ENCODE data around the gene CRADD.
"Not testable (repeated sequence)": the region's sequence is repeated elsewhere in the genome, so short reads cannot be mapped to it uniquely, and the experiment has no call there.

Gene CRADD

GRCh38 chr12:93862424-93862823 lies 185.2 kb downstream of the CRADD start:
- no peak for DNase-seq (ENCODE audit: low read depth in 1 of 2, low spot score in 1 of 2)

GRCh38 chr12:93865751-93866150 lies 188.6 kb downstream of the CRADD start:
- DNase-seq (ENCODE audit: low read depth in 1 of 2, low spot score in 1 of 2): no peak

- DNase-seq (ENCODE audit: low read depth in 1 of 2, low spot score in 1 of 2): no peak
Measured at GRCh38 chr12:93868771-93869170, 191.6 kb downstream of the CRADD start.

GRCh38 chr12:93870020-93870795 lies 193.0 kb downstream of the CRADD start:
- DNase-seq (ENCODE audit: low read depth in 1 of 2, low spot score in 1 of 2): no peak

- not testable (repeated sequence) for DNase-seq (ENCODE audit: low read depth in 1 of 2, low spot score in 1 of 2)
Measured at GRCh38 chr12:93871566-93871965, 194.4 kb downstream of the CRADD start.

GRCh38 chr12:93873561-93873960 lies 196.4 kb downstream of the CRADD start:
- DNase-seq (ENCODE audit: low read depth in 1 of 2, low spot score in 1 of 2): no peak

GRCh38 chr12:93875157-93875556 lies 198.0 kb downstream of the CRADD start:
- no peak for DNase-seq (ENCODE audit: low read depth in 1 of 2, low spot score in 1 of 2)

GRCh38 chr12:93876360-93876759 lies 199.2 kb downstream of the CRADD start:
- no peak for DNase-seq (ENCODE audit: low read depth in 1 of 2, low spot score in 1 of 2)

GRCh38 chr12:93877446-93877845 lies 200.3 kb downstream of the CRADD start:
- no peak for DNase-seq (ENCODE audit: low read depth in 1 of 2, low spot score in 1 of 2)

- DNase-seq (ENCODE audit: low read depth in 1 of 2, low spot score in 1 of 2): no peak
Measured at GRCh38 chr12:93879476-93880421, 202.6 kb downstream of the CRADD start.

- DNase-seq (ENCODE audit: low read depth in 1 of 2, low spot score in 1 of 2): no peak
Measured at GRCh38 chr12:93880853-93881522, 203.8 kb downstream of the CRADD start.

GRCh38 chr12:93882763-93883162 lies 205.6 kb downstream of the CRADD start:
- no peak for DNase-seq (ENCODE audit: low read depth in 1 of 2, low spot score in 1 of 2)

GRCh38 chr12:93883436-93884154 lies 206.4 kb downstream of the CRADD start:
- no peak for DNase-seq (ENCODE audit: low read depth in 1 of 2, low spot score in 1 of 2)

GRCh38 chr12:93884794-93885460 lies 207.8 kb downstream of the CRADD start:
- no peak for DNase-seq (ENCODE audit: low read depth in 1 of 2, low spot score in 1 of 2)

GRCh38 chr12:93885973-93886532 lies 208.9 kb downstream of the CRADD start:
- DNase-seq (ENCODE audit: low read depth in 1 of 2, low spot score in 1 of 2): not testable (repeated sequence)

- no peak for DNase-seq (ENCODE audit: low read depth in 1 of 2, low spot score in 1 of 2)
Measured at GRCh38 chr12:93886533-93887511, 209.6 kb downstream of the CRADD start.

GRCh38 chr12:93888964-93889363 lies 211.8 kb downstream of the CRADD start:
- no peak for DNase-seq (ENCODE audit: low read depth in 1 of 2, low spot score in 1 of 2)

GRCh38 chr12:93889516-93890212 lies 212.5 kb downstream of the CRADD start:
- DNase-seq (ENCODE audit: low read depth in 1 of 2, low spot score in 1 of 2): no peak

All from activated CD4-positive, alpha-beta T cell treated with anti-CD3 and anti-CD28 coated beads, Interleukin-2, amount 50 U/mL, for 24 hours (primary cell).